ENCODE data around the gene RASGRF1.

GRCh38 chr15:79015416-79015815, 75.2 kb downstream of the RASGRF1 start:
- TF ChIP-seq POLR2AphosphoS5 (IDR thresholded peaks at IDR 0.05) (no peak), CTCF (IDR thresholded peaks at IDR 0.05) (no peak), POLR2A (IDR thresholded peaks at IDR 0.05) (no peak)
